ENCODE measurements around the gene PPARA. TPM values are rescaled to one million over a fixed set of nuclear protein-coding genes. Genes with fewer than 3 reads are reported as not detected.

Gene PPARA
- total and polyA plus RNA-seq, 2 donors (not counting 1 experiment from before 2014, with no cell fraction given), result 10.2 to 17.5 TPM

- Histone ChIP-seq H3K27me3 (ENCODE audit: control insufficient read depth, insufficient read depth, low read length) (no peaks in the 10 kb centered on the region), H3K9ac (ENCODE audit: insufficient read depth, low read length) (peak overlapping the region; percentile 45), H3K36me3 (ENCODE audit: control insufficient read depth, insufficient read depth, low read length) (peaks cover 81% of the 10 kb centered on the region), H3K4me3 (replicated peaks in 1 of 4; ENCODE audit: control extremely low read depth in 1 of 4, insufficient read depth in 1 of 4, low read depth in 3 of 4, low read length in 4 of 4) (no peak overlapping the region), H4K20me1 (ENCODE audit: control insufficient read depth, extremely low read depth, insufficient read depth, low read length) (no peaks in the 10 kb centered on the region), H2AFZ (ENCODE audit: low read length) (no peak overlapping the region), H3K9me3 (ENCODE audit: control insufficient read depth, insufficient read depth, low read depth, low read length) (no peaks in the 10 kb centered on the region), H3K4me1 (ENCODE audit: control insufficient read depth, extremely low read depth, insufficient read depth, low read length) (peaks cover 71% of the 10 kb centered on the region), H3K4me2 (ENCODE audit: extremely low read depth, insufficient read depth, low read length) (no peak overlapping the region), H3K79me2 (ENCODE audit: control insufficient read depth, insufficient read depth, low read length) (peaks cover 93% of the 10 kb centered on the region), H3K27ac (ENCODE audit: insufficient read depth, low read length) (peak overlapping the region; percentile 51)
- TF ChIP-seq CTCF (conservative IDR thresholded peaks at IDR 0.05 in 1 of 2, IDR thresholded peaks at IDR 0.05 in 1 of 2; ENCODE audit: low read depth in 1 of 2, low read length in 2 of 2), result no peak
- no peak for TF ChIP-seq EZH2 (IDR thresholded peaks at IDR 0.05; ENCODE audit: low read length, missing control alignments)
- DNase-seq (ENCODE audit: low read depth in 2 of 2), result no peak
Observed at GRCh38 chr22:46107089-46107664, 43.1 kb upstream of the PPARA start.

- Histone ChIP-seq H3K36me3 (ENCODE audit: control insufficient read depth, insufficient read depth, low read length) (peaks cover 81% of the 10 kb centered on the region), H3K79me2 (ENCODE audit: control insufficient read depth, insufficient read depth, low read length) (peaks cover 92% of the 10 kb centered on the region), H2AFZ (ENCODE audit: low read length) (no peak overlapping the region), H3K4me1 (ENCODE audit: control insufficient read depth, extremely low read depth, insufficient read depth, low read length) (peaks cover 75% of the 10 kb centered on the region), H3K9me3 (ENCODE audit: control insufficient read depth, insufficient read depth, low read depth, low read length) (no peaks in the 10 kb centered on the region), H3K4me3 (replicated peaks in 1 of 4; ENCODE audit: control extremely low read depth in 1 of 4, insufficient read depth in 1 of 4, low read depth in 3 of 4, low read length in 4 of 4) (no peak overlapping the region), H3K9ac (ENCODE audit: insufficient read depth, low read length) (no peak overlapping the region), H3K4me2 (ENCODE audit: extremely low read depth, insufficient read depth, low read length) (no peak overlapping the region), H4K20me1 (ENCODE audit: control insufficient read depth, extremely low read depth, insufficient read depth, low read length) (no peaks in the 10 kb centered on the region), H3K27ac (ENCODE audit: insufficient read depth, low read length) (peak overlapping the region; percentile 51), H3K27me3 (ENCODE audit: control insufficient read depth, insufficient read depth, low read length) (no peaks in the 10 kb centered on the region)
- TF ChIP-seq EZH2 (IDR thresholded peaks at IDR 0.05; ENCODE audit: low read length, missing control alignments) (no peak), CTCF (conservative IDR thresholded peaks at IDR 0.05 in 1 of 2, IDR thresholded peaks at IDR 0.05 in 1 of 2; ENCODE audit: low read depth in 1 of 2, low read length in 2 of 2) (no peak)
- DNase-seq (ENCODE audit: low read depth in 2 of 2), result no peak
Observed at GRCh38 chr22:46107753-46108563, 42.4 kb upstream of the PPARA start.

- Histone ChIP-seq H3K4me2 (ENCODE audit: extremely low read depth, insufficient read depth, low read length) (no peak overlapping the region), H3K9ac (ENCODE audit: insufficient read depth, low read length) (no peak overlapping the region), H3K27me3 (ENCODE audit: control insufficient read depth, insufficient read depth, low read length) (no peaks in the 10 kb centered on the region), H4K20me1 (ENCODE audit: control insufficient read depth, extremely low read depth, insufficient read depth, low read length) (no peaks in the 10 kb centered on the region), H3K27ac (ENCODE audit: insufficient read depth, low read length) (peak overlapping the region; percentile 54), H3K79me2 (ENCODE audit: control insufficient read depth, insufficient read depth, low read length) (peaks cover 87% of the 10 kb centered on the region), H3K4me3 (replicated peaks in 1 of 4; ENCODE audit: control extremely low read depth in 1 of 4, insufficient read depth in 1 of 4, low read depth in 3 of 4, low read length in 4 of 4) (no peak overlapping the region), H3K4me1 (ENCODE audit: control insufficient read depth, extremely low read depth, insufficient read depth, low read length) (peaks cover 79% of the 10 kb centered on the region), H3K9me3 (ENCODE audit: control insufficient read depth, insufficient read depth, low read depth, low read length) (no peaks in the 10 kb centered on the region), H3K36me3 (ENCODE audit: control insufficient read depth, insufficient read depth, low read length) (peaks cover 82% of the 10 kb centered on the region), H2AFZ (ENCODE audit: low read length) (no peak overlapping the region)
- TF ChIP-seq EZH2 (IDR thresholded peaks at IDR 0.05; ENCODE audit: low read length, missing control alignments) (no peak), CTCF (conservative IDR thresholded peaks at IDR 0.05 in 1 of 2, IDR thresholded peaks at IDR 0.05 in 1 of 2; ENCODE audit: low read depth in 1 of 2, low read length in 2 of 2) (peak in 1 of 2 donors; percentile 7)
- DNase-seq (ENCODE audit: low read depth in 2 of 2), result peak in 1 of 2 donors; percentile 71
Observed at GRCh38 chr22:46108564-46109473, 41.5 kb upstream of the PPARA start.

Data from fibroblast of lung (primary cell).